ENCODE measurements around the gene PRSS22. TPM values are rescaled to one million over a fixed set of nuclear protein-coding genes. Genes with fewer than 3 reads are reported as not detected.

The PRSS22 gene
- total and polyA plus RNA-seq, 2 donors (not counting 1 experiment from before 2014, with no cell fraction given), result not detected

- no peak overlapping the region for H3K4me2 ChIP-seq (replicated peaks; ENCODE audit: low read depth, low read length, poor library complexity, severe bottlenecking)
- Mint-ChIP-seq H3K9me3 (ENCODE audit: insufficient read depth) (no peaks in the 10 kb centered on the region), H3K4me1 (peaks cover 9% of the 10 kb centered on the region), H3K27me3 (peaks cover 15% of the 10 kb centered on the region), H3K27ac (no peak overlapping the region), H3K4me3 (no peak overlapping the region)
- H3K27ac ChIP-seq (ENCODE audit: low read length in 2 of 2), result no peak overlapping the region
- no peaks in the 10 kb centered on the region for H4K20me1 ChIP-seq (ENCODE audit: control insufficient read depth, insufficient read depth, low read length, poor library complexity, severe bottlenecking)
- H3K9me3 ChIP-seq (ENCODE audit: control extremely low read depth in 1 of 3, control insufficient read depth in 2 of 3, insufficient read depth in 1 of 3, low read length in 2 of 3), result peaks cover 0 to 5% (median 0%) of the 10 kb centered on the region in 3 donors
- H3K9ac ChIP-seq (ENCODE audit: low read length), result no peak overlapping the region
- ChIA-PET POLR2A (no interaction called here), CTCF (interaction anchor here (0.7 to 1.8 kb wide), 2 partner anchors 10 to 62 kb away, joined by 3 to 5 read pairs; no protein-coding TSS in a partner anchor)
- H3K4me1 ChIP-seq (ENCODE audit: control insufficient read depth in 2 of 2, insufficient read depth in 2 of 2, low read length in 2 of 2), result peaks cover 0 to 10% of the 10 kb centered on the region in 2 donors
- H3K36me3 ChIP-seq (replicated peaks in 1 of 2; ENCODE audit: control extremely low read depth in 1 of 2, control insufficient read depth in 1 of 2, extremely low read depth in 1 of 2, insufficient read depth in 2 of 2, low read length in 1 of 2), result no peaks in the 10 kb centered on the region
- TF ChIP-seq CTCF (IDR thresholded peaks at IDR 0.05), result no peak
- no peak for TF ChIP-seq EZH2 (IDR thresholded peaks at IDR 0.05; ENCODE audit: borderline replicate concordance, insufficient read depth, low read depth, low read length, poor library complexity, severe bottlenecking)
- DNase-seq (no peak), ATAC-seq (ENCODE audit: low read depth) (no peak)
- H3K27me3 ChIP-seq (replicated peaks in 1 of 4; ENCODE audit: control extremely low read depth in 1 of 4, control insufficient read depth in 3 of 4, insufficient read depth in 4 of 4, low read length in 3 of 4), result peaks cover 0 to 3% (median 1%) of the 10 kb centered on the region in 4 experiments
- WGBS (ENCODE audit: insufficient coverage), result 80% methylated on average over 1 of the region's 4 CpGs
- no peaks in the 10 kb centered on the region for H3K79me2 ChIP-seq (ENCODE audit: control insufficient read depth, insufficient read depth, low read length)
- H3K4me3 ChIP-seq (ENCODE audit: control extremely low read depth in 1 of 5, extremely low read depth in 1 of 5, insufficient read depth in 1 of 5, low read depth in 2 of 5, low read length in 4 of 5), result no peak overlapping the region
- H2AFZ ChIP-seq (ENCODE audit: insufficient read depth, low read depth, low read length, poor library complexity, severe bottlenecking), result no peak overlapping the region
- intact Hi-C loops (cut with micrococcal nuclease), result loop anchor here (5.0 to 10.0 kb wide), 2 partner anchors 91 to 193 kb away; partner anchors contain the start of gene ELOB
These were observed 7.7 kb upstream of the PRSS22 start for GRCh38 chr16:2865651-2866050.

- no peak overlapping the region for H3K27ac Mint-ChIP-seq
- H3K4me3 ChIP-seq (ENCODE audit: control extremely low read depth in 1 of 5, extremely low read depth in 1 of 5, insufficient read depth in 1 of 5, low read depth in 2 of 5, low read length in 4 of 5), result no peak overlapping the region
- no peaks in the 10 kb centered on the region for H3K79me2 ChIP-seq (ENCODE audit: control insufficient read depth, insufficient read depth, low read length)
- no peak overlapping the region for H3K4me3 Mint-ChIP-seq
- ChIA-PET POLR2A (no interaction called here), CTCF (no interaction called here)
- no peaks in the 10 kb centered on the region for H4K20me1 ChIP-seq (ENCODE audit: control insufficient read depth, insufficient read depth, low read length, poor library complexity, severe bottlenecking)
- TF ChIP-seq EZH2 (IDR thresholded peaks at IDR 0.05; ENCODE audit: borderline replicate concordance, insufficient read depth, low read depth, low read length, poor library complexity, severe bottlenecking), result no peak
- TF ChIP-seq CTCF (IDR thresholded peaks at IDR 0.05), result no peak
- intact Hi-C loops (cut with micrococcal nuclease), result loop anchor here (10.0 kb wide), 1 partner anchor 86 kb away; the partner anchor contains the start of gene ELOB
- no peak overlapping the region for H3K9ac ChIP-seq (ENCODE audit: low read length)
- peaks cover 26% of the 10 kb centered on the region for H3K27me3 Mint-ChIP-seq
- no peaks in the 10 kb centered on the region for H3K36me3 ChIP-seq (replicated peaks in 1 of 2; ENCODE audit: control extremely low read depth in 1 of 2, control insufficient read depth in 1 of 2, extremely low read depth in 1 of 2, insufficient read depth in 2 of 2, low read length in 1 of 2)
- no peak for ATAC-seq (ENCODE audit: low read depth)
- H2AFZ ChIP-seq (ENCODE audit: insufficient read depth, low read depth, low read length, poor library complexity, severe bottlenecking), result no peak overlapping the region
- 73% methylated on average over 3 of the region's 8 CpGs for WGBS (ENCODE audit: insufficient coverage)
- no peak overlapping the region for H3K4me2 ChIP-seq (replicated peaks; ENCODE audit: low read depth, low read length, poor library complexity, severe bottlenecking)
- peaks cover 0 to 38% (median 14%) of the 10 kb centered on the region in 4 experiments for H3K27me3 ChIP-seq (replicated peaks in 1 of 4; ENCODE audit: control extremely low read depth in 1 of 4, control insufficient read depth in 3 of 4, insufficient read depth in 4 of 4, low read length in 3 of 4)
- H3K9me3 Mint-ChIP-seq (ENCODE audit: insufficient read depth), result no peaks in the 10 kb centered on the region
- DNase-seq, result no peak
- H3K4me1 Mint-ChIP-seq, result peaks cover 4% of the 10 kb centered on the region
- H3K27ac ChIP-seq (ENCODE audit: low read length in 2 of 2), result no peak overlapping the region
- H3K9me3 ChIP-seq (ENCODE audit: control extremely low read depth in 1 of 3, control insufficient read depth in 2 of 3, insufficient read depth in 1 of 3, low read length in 2 of 3), result peaks cover 0 to 20% (median 0%) of the 10 kb centered on the region in 3 donors
- peaks cover 13 to 14% of the 10 kb centered on the region in 2 donors for H3K4me1 ChIP-seq (ENCODE audit: control insufficient read depth in 2 of 2, insufficient read depth in 2 of 2, low read length in 2 of 2)
These were observed 3.0 kb upstream of the PRSS22 start for GRCh38 chr16:2860826-2861567.

All from B cell (primary cell).